Activated B cell treated with CpG ODN at 0.5 μM for 24 hours (primary cell): ENCODE data around the gene CDKN1B. TPM values are rescaled to one million over a fixed set of nuclear protein-coding genes. Genes with fewer than 3 reads are reported as not detected.

Experiments used
- ATAC-seq: fragments of 200-7000 bp; cut with Tn5 transposase; one replicate; pipeline ENCODE4 v1.10.0; 2021; ENCODE audit warnings: low read depth, mild to moderate bottlenecking, moderate library complexity
- CTCF ChIA-PET: fragments of 350-600 bp; sonication (Branson Sonifier 250); formaldehyde crosslinking; loops from one replicate; lab custom pipeline; 2021; ENCODE audit warnings: antibody characterized with exemption; lab: Charles Lee
- POLR2A ChIA-PET: fragments of 350-600 bp; sonication (Branson Sonifier 250); formaldehyde crosslinking; loops from one replicate; lab custom pipeline; 2021; ENCODE audit warnings: antibody characterized with exemption; lab: Charles Lee
- DNase-seq: peaks from one replicate; pipeline ENCODE4 v3.0.0; 2022
- H3K27ac Mint-ChIP-seq: one replicate; pipeline ENCODE4 v1.8.0; 2020; ENCODE audit warnings: mixed read lengths
- H3K27me3 Mint-ChIP-seq: one replicate; pipeline ENCODE4 v1.8.0; 2021; ENCODE audit warnings: mixed read lengths
- H3K36me3 Mint-ChIP-seq: one replicate; pipeline ENCODE4 v1.8.0; 2021; ENCODE audit warnings: low read depth, mixed read lengths
- H3K4me1 Mint-ChIP-seq: one replicate; pipeline ENCODE4 v1.8.0; 2021; ENCODE audit warnings: mixed read lengths
- H3K4me3 Mint-ChIP-seq: one replicate; pipeline ENCODE4 v1.8.0; 2020; ENCODE audit warnings: mild to moderate bottlenecking, mixed read lengths
- H3K9me3 Mint-ChIP-seq: one replicate; pipeline ENCODE4 v1.8.0; 2020; ENCODE audit warnings: mixed read lengths
- CTCF ChIP-seq: fragments of 200-600 bp; IDR thresholded peaks from one replicate; pipeline ENCODE4 v1.8.0; 2022; ENCODE audit warnings: antibody characterized with exemption, mild to moderate bottlenecking
- intact Hi-C: fragments of 100-400 bp; cut with micrococcal nuclease; formaldehyde crosslinking; loops from one replicate; pipeline ENCODE4 v1.15.1; 2024
- total RNA-seq: library from RNA; stranded (reverse); gene quantifications from 2 replicates; pipeline ENCODE4 v1.2.3, GENCODE V29; 2022

The CDKN1B gene
- total RNA-seq, 1 donor from 2014 or later: 56.6 TPM

GRCh38 chr12:12683725-12684124, 33.4 kb upstream of the CDKN1B start:
- POLR2A ChIA-PET: no interaction called here
- TF ChIP-seq CTCF: no peak
- Mint-ChIP-seq H3K27me3 (no peaks in the 10 kb centered on the region), H3K9me3 (no peaks in the 10 kb centered on the region), H3K4me3 (no peak overlapping the region), H3K36me3 (no peaks in the 10 kb centered on the region), H3K27ac (no peak overlapping the region), H3K4me1 (no peaks in the 10 kb centered on the region)
- CTCF ChIA-PET: no interaction called here
- intact Hi-C loops: no loop called here
- DNase-seq: no peak
- no peak for ATAC-seq

- H3K4me1 Mint-ChIP-seq: no peaks in the 10 kb centered on the region
- ChIA-PET POLR2A (no interaction called here), CTCF (no interaction called here)
- ATAC-seq: no peak
- H3K27ac Mint-ChIP-seq: no peak overlapping the region
- TF ChIP-seq CTCF: no peak
- H3K27me3 Mint-ChIP-seq: no peaks in the 10 kb centered on the region
- no peaks in the 10 kb centered on the region for H3K36me3 Mint-ChIP-seq
- intact Hi-C loops: no loop called here
- no peak overlapping the region for H3K4me3 Mint-ChIP-seq
- no peak for DNase-seq
- no peaks in the 10 kb centered on the region for H3K9me3 Mint-ChIP-seq
Observed at GRCh38 chr12:12684375-12685106, 32.6 kb upstream of the CDKN1B start.

GRCh38 chr12:12685305-12685704, 31.9 kb upstream of the CDKN1B start:
- intact Hi-C loops: no loop called here
- Mint-ChIP-seq H3K4me1 (no peaks in the 10 kb centered on the region), H3K27me3 (no peaks in the 10 kb centered on the region), H3K9me3 (no peaks in the 10 kb centered on the region), H3K36me3 (no peaks in the 10 kb centered on the region), H3K4me3 (no peak overlapping the region), H3K27ac (no peak overlapping the region)
- DNase-seq (no peak), ATAC-seq (no peak)
- ChIA-PET CTCF (no interaction called here), POLR2A (no interaction called here)
- TF ChIP-seq CTCF: no peak

- Mint-ChIP-seq H3K27ac (no peak overlapping the region), H3K4me3 (no peak overlapping the region), H3K36me3 (no peaks in the 10 kb centered on the region), H3K27me3 (no peaks in the 10 kb centered on the region), H3K9me3 (no peaks in the 10 kb centered on the region), H3K4me1 (peaks cover 3% of the 10 kb centered on the region)
- TF ChIP-seq CTCF: no peak
- DNase-seq (no peak), ATAC-seq (no peak)
- CTCF ChIA-PET: no interaction called here
- POLR2A ChIA-PET: no interaction called here
- intact Hi-C loops: no loop called here
Observed at GRCh38 chr12:12686472-12686871, 30.7 kb upstream of the CDKN1B start.

- ATAC-seq: no peak
- no peak overlapping the region for H3K27ac Mint-ChIP-seq
Observed at GRCh38 chr12:12686925-12687324, 30.2 kb upstream of the CDKN1B start.

More at GRCh38 chr12:12686925-12687324, 30.2 kb upstream of the CDKN1B start:
- no peaks in the 10 kb centered on the region for H3K27me3 Mint-ChIP-seq
- DNase-seq: no peak
- TF ChIP-seq CTCF: no peak
- no peaks in the 10 kb centered on the region for H3K9me3 Mint-ChIP-seq
- intact Hi-C loops: no loop called here
- no peaks in the 10 kb centered on the region for H3K36me3 Mint-ChIP-seq
- H3K4me3 Mint-ChIP-seq: no peak overlapping the region
- ChIA-PET POLR2A (interaction anchor here (0.6 kb wide), 1 partner anchor 38 kb away, joined by 3 read pairs; no protein-coding TSS in a partner anchor), CTCF (no interaction called here)
- H3K4me1 Mint-ChIP-seq: peaks cover 8% of the 10 kb centered on the region
